ENCODE data around the gene FTCD.

DNA sequence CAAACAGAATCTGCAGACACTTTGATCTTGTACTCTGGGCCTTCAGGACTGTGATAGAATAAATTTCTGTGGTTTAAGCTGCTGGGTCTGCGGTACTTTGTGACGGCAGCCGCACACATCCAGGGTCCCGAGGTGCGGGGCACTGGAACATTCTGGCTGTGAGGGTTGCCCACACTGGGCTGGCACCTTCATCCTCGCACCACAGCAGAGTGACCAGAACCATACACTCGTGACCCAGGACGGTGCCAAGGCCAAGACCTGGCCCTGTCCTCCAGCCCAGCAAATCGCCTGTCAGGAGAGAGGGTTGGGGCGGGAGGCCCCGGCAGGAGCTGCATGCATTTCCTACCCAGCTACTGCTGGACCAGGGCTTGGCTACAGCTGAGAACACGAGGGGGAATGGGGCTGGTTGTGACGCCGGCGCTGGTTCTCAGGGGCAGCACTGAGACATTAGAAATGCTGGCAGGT is 2.6 kb upstream of the FTCD start:
- TF ChIP-seq, protein P1, sequence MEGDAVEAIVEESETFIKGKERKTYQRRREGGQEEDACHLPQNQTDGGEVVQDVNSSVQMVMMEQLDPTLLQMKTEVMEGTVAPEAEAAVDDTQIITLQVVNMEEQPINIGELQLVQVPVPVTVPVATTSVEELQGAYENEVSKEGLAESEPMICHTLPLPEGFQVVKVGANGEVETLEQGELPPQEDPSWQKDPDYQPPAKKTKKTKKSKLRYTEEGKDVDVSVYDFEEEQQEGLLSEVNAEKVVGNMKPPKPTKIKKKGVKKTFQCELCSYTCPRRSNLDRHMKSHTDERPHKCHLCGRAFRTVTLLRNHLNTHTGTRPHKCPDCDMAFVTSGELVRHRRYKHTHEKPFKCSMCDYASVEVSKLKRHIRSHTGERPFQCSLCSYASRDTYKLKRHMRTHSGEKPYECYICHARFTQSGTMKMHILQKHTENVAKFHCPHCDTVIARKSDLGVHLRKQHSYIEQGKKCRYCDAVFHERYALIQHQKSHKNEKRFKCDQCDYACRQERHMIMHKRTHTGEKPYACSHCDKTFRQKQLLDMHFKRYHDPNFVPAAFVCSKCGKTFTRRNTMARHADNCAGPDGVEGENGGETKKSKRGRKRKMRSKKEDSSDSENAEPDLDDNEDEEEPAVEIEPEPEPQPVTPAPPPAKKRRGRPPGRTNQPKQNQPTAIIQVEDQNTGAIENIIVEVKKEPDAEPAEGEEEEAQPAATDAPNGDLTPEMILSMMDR (IDR thresholded peaks at IDR 0.05): no peak
- TF ChIP-seq POLR2A (IDR thresholded peaks at IDR 0.05): no peak

Measured in adrenal gland (tissue), 5 donors.